ENCODE measurements around the gene PEF1. TPM values are rescaled to one million over a fixed set of nuclear protein-coding genes. Genes with fewer than 3 reads are reported as not detected.

The PEF1 gene
- total RNA-seq, 1 donor from 2014 or later, result 57.9 TPM

DNA sequence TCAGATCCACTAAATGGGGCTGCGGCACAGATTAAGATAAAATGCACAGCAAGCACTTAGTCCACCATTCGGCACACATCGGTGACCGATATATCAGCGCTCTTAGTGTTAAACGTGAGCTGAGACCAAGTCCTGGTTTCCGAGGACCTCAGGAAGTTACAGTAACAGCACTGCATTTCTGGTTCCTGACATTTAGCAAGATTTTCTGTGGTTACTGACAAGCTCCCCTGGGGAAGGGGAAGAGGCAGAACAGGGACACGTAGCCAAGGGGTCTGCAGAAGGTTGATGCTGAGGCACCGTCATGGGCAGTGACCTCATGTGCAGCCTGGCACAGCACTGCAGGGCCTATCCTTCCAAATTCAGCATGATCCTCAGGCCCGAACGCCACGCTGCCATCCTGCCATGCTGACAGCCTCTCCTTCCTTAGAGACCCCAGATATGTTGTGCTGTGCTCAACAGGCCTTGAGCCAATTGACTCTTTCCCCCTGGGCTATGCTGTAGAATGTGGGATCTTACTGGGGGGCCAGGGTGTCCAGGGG lies 13.4 kb upstream of the PEF1 start:
- no peak for DNase-seq (ENCODE audit: low read depth)
- peaks cover 2% of the 10 kb centered on the region for H3K9me3 Mint-ChIP-seq (ENCODE audit: unreplicated experiment)
- no peak overlapping the region for H2AFZ ChIP-seq (ENCODE audit: low read depth, low read length)
- TF ChIP-seq EZH2 (IDR thresholded peaks at IDR 0.05; ENCODE audit: insufficient read depth, low read length), result no peak
- TF ChIP-seq, protein P1, sequence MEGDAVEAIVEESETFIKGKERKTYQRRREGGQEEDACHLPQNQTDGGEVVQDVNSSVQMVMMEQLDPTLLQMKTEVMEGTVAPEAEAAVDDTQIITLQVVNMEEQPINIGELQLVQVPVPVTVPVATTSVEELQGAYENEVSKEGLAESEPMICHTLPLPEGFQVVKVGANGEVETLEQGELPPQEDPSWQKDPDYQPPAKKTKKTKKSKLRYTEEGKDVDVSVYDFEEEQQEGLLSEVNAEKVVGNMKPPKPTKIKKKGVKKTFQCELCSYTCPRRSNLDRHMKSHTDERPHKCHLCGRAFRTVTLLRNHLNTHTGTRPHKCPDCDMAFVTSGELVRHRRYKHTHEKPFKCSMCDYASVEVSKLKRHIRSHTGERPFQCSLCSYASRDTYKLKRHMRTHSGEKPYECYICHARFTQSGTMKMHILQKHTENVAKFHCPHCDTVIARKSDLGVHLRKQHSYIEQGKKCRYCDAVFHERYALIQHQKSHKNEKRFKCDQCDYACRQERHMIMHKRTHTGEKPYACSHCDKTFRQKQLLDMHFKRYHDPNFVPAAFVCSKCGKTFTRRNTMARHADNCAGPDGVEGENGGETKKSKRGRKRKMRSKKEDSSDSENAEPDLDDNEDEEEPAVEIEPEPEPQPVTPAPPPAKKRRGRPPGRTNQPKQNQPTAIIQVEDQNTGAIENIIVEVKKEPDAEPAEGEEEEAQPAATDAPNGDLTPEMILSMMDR (IDR thresholded peaks at IDR 0.05; ENCODE audit: insufficient read depth, low read depth, low read length), result no peak
- no peak overlapping the region for H3K9ac ChIP-seq (ENCODE audit: low read length)
- H3K9me3 ChIP-seq (ENCODE audit: insufficient read depth, low read depth, low read length), result no peaks in the 10 kb centered on the region
- H3K36me3 ChIP-seq (ENCODE audit: insufficient read depth, low read length), result peaks cover 2% of the 10 kb centered on the region
- peaks cover 10% of the 10 kb centered on the region for H3K4me1 Mint-ChIP-seq (ENCODE audit: low read depth, unreplicated experiment)
- H3K4me3 ChIP-seq (ENCODE audit: insufficient read depth, low read depth, low read length), result no peak overlapping the region
- peaks cover 2% of the 10 kb centered on the region for H4K20me1 ChIP-seq (ENCODE audit: insufficient read depth, low read length)
- no peak overlapping the region for H3K4me2 ChIP-seq (ENCODE audit: low read length)
- H3K27me3 Mint-ChIP-seq (ENCODE audit: low read depth, unreplicated experiment), result peaks cover 13% of the 10 kb centered on the region
- H3K27me3 ChIP-seq (ENCODE audit: insufficient read depth, low read length), result no peaks in the 10 kb centered on the region
- H3K4me3 Mint-ChIP-seq (ENCODE audit: unreplicated experiment), result no peak overlapping the region
- H3K79me2 ChIP-seq (ENCODE audit: insufficient read depth, low read length), result no peaks in the 10 kb centered on the region
- no peak overlapping the region for H3K27ac ChIP-seq (ENCODE audit: low read depth, low read length)
- no peak overlapping the region for H3K27ac Mint-ChIP-seq (ENCODE audit: unreplicated experiment)
- peaks cover 8% of the 10 kb centered on the region for H3K4me1 ChIP-seq (ENCODE audit: insufficient read depth, low read length)
- peaks cover 22% of the 10 kb centered on the region for H3K36me3 Mint-ChIP-seq (ENCODE audit: low read depth, unreplicated experiment)
- no peak for FAIRE-seq

DNA sequence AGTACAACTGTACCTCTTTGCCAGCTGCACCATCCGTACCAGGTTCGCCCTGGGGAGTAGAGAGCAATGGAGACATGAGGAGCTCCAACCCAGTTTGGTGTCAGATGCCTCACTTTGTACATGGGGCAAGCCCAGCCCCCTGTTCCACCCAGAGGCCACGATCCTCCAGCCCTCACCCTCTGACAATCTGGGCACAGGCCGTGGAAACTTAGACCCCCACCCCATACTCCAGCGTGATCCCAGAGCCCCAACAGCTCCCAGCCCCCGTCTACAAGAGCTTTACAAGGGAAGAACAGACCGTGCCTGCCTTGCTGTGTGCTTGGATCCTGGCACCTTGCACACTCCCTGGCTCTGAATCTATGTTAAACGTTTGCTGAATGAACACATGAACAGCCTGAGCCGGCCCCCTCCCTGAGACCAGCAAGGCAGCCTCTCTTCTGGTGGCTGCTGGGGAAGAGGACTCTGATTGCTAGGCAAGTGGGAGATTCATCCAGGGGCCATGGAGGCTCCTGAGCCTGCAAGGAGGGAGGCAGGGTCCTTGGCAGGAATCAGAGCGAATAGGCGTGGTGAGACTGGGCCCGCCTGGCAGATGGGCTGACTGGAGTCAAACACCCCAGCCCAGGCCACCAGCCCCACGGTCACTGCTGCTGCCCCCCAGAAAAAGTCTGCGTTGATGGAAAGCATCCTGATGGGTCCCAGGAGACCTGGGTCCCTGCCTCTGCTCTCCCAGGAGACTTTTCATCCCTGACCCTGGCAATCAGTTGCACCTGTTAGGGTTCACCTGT lies 12.5 kb upstream of the PEF1 start:
- no peak overlapping the region for H3K27ac ChIP-seq (ENCODE audit: low read depth, low read length)
- peaks cover 8% of the 10 kb centered on the region for H3K4me1 ChIP-seq (ENCODE audit: insufficient read depth, low read length)
- no peak overlapping the region for H3K4me3 ChIP-seq (ENCODE audit: insufficient read depth, low read depth, low read length)
- Mint-ChIP-seq H3K9me3 (ENCODE audit: unreplicated experiment) (peaks cover 2% of the 10 kb centered on the region), H3K4me1 (ENCODE audit: low read depth, unreplicated experiment) (peaks cover 10% of the 10 kb centered on the region), H3K4me3 (ENCODE audit: unreplicated experiment) (no peak overlapping the region), H3K36me3 (ENCODE audit: low read depth, unreplicated experiment) (peaks cover 27% of the 10 kb centered on the region), H3K27me3 (ENCODE audit: low read depth, unreplicated experiment) (peaks cover 13% of the 10 kb centered on the region), H3K27ac (ENCODE audit: unreplicated experiment) (no peak overlapping the region)
- H3K9ac ChIP-seq (ENCODE audit: low read length), result no peak overlapping the region
- no peak overlapping the region for H2AFZ ChIP-seq (ENCODE audit: low read depth, low read length)
- FAIRE-seq, result no peak
- no peak for TF ChIP-seq EZH2 (IDR thresholded peaks at IDR 0.05; ENCODE audit: insufficient read depth, low read length)
- TF ChIP-seq, protein P1 (IDR thresholded peaks at IDR 0.05; ENCODE audit: insufficient read depth, low read depth, low read length), result no peak
- no peak for DNase-seq (ENCODE audit: low read depth)
- no peaks in the 10 kb centered on the region for H3K79me2 ChIP-seq (ENCODE audit: insufficient read depth, low read length)
- H3K27me3 ChIP-seq (ENCODE audit: insufficient read depth, low read length), result no peaks in the 10 kb centered on the region
- no peaks in the 10 kb centered on the region for H4K20me1 ChIP-seq (ENCODE audit: insufficient read depth, low read length)
- H3K9me3 ChIP-seq (ENCODE audit: insufficient read depth, low read depth, low read length), result no peaks in the 10 kb centered on the region
- peaks cover 6% of the 10 kb centered on the region for H3K36me3 ChIP-seq (ENCODE audit: insufficient read depth, low read length)
- no peak overlapping the region for H3K4me2 ChIP-seq (ENCODE audit: low read length)

DNA sequence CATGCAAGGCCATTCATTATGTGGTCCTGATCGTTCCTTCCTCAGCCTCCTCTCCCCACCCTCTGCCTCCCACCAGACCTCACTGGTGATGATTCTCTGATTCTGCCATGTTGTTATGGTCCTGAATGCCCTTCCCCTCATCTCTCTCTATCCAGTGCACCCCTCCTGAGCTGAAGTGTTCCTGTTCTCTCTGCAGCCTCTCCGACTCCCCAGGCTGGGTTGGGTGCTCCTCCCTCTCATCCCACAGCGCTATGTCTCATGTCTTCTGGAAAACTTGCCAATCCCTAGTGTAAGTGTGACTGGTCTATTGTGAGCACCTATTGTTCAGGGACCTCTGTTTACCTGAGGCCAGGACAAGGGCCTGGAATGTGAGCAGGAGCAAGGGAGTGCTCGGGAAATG lies 11.1 kb upstream of the PEF1 start:
- H3K9me3 ChIP-seq (ENCODE audit: insufficient read depth, low read depth, low read length), result no peaks in the 10 kb centered on the region
- no peaks in the 10 kb centered on the region for H4K20me1 ChIP-seq (ENCODE audit: insufficient read depth, low read length)
- FAIRE-seq (peak; percentile 43), DNase-seq (ENCODE audit: low read depth) (no peak)
- Mint-ChIP-seq H3K9me3 (ENCODE audit: unreplicated experiment) (peaks cover 2% of the 10 kb centered on the region), H3K27me3 (ENCODE audit: low read depth, unreplicated experiment) (peaks cover 15% of the 10 kb centered on the region), H3K4me1 (ENCODE audit: low read depth, unreplicated experiment) (peaks cover 10% of the 10 kb centered on the region), H3K36me3 (ENCODE audit: low read depth, unreplicated experiment) (peaks cover 27% of the 10 kb centered on the region), H3K27ac (ENCODE audit: unreplicated experiment) (peak overlapping the region; percentile 78), H3K4me3 (ENCODE audit: unreplicated experiment) (no peak overlapping the region)
- no peak overlapping the region for H3K27ac ChIP-seq (ENCODE audit: low read depth, low read length)
- H3K9ac ChIP-seq (ENCODE audit: low read length), result no peak overlapping the region
- TF ChIP-seq EZH2 (IDR thresholded peaks at IDR 0.05; ENCODE audit: insufficient read depth, low read length), result no peak
- H2AFZ ChIP-seq (ENCODE audit: low read depth, low read length), result no peak overlapping the region
- H3K79me2 ChIP-seq (ENCODE audit: insufficient read depth, low read length), result no peaks in the 10 kb centered on the region
- no peak overlapping the region for H3K4me3 ChIP-seq (ENCODE audit: insufficient read depth, low read depth, low read length)
- no peak overlapping the region for H3K4me2 ChIP-seq (ENCODE audit: low read length)
- H3K27me3 ChIP-seq (ENCODE audit: insufficient read depth, low read length), result no peaks in the 10 kb centered on the region
- peaks cover 8% of the 10 kb centered on the region for H3K4me1 ChIP-seq (ENCODE audit: insufficient read depth, low read length)
- H3K36me3 ChIP-seq (ENCODE audit: insufficient read depth, low read length), result peaks cover 6% of the 10 kb centered on the region
